ENCODE measurements around the gene CLCN7. TPM values are rescaled to one million over a fixed set of nuclear protein-coding genes. Genes with fewer than 3 reads are reported as not detected.
A peak's percentile ranks its signal among the peaks of the same experiment; 100 is the strongest.

Gene CLCN7
- total RNA-seq, 1 experiment from 2014 or later = 70.0 TPM

GRCh38 chr16:1403733-1404132 lies 71.1 kb downstream of the CLCN7 start:
- H3K4me1 Mint-ChIP-seq = peaks cover 0 to 2% of the 10 kb centered on the region in 2 experiments; a peak in 1 of 4 replicates
- Histone ChIP-seq H3T11ph (ENCODE audit: low read length) (no peak overlapping the region), H2BK120ac (ENCODE audit: low read depth, low read length, poor library complexity, severe bottlenecking) (no peak overlapping the region), H3K79me1 (ENCODE audit: insufficient read depth, low read depth, low read length, poor library complexity, severe bottlenecking) (no peaks in the 10 kb centered on the region), H3K18ac (ENCODE audit: insufficient read length, low read depth, low read length) (no peak overlapping the region), H2BK20ac (ENCODE audit: low read depth, low read length, poor library complexity, severe bottlenecking) (no peak overlapping the region), H3K9ac (ENCODE audit: extremely low read depth, insufficient read length, low read length) (no peak overlapping the region), H4K91ac (ENCODE audit: insufficient read length, low read depth, low read length) (no peak overlapping the region), H3K9me3 (ENCODE audit: control insufficient read depth, low read depth, low read length) (no peaks in the 10 kb centered on the region), H3K23me2 (ENCODE audit: insufficient read length, low read depth, low read length, poor library complexity, severe bottlenecking) (no peaks in the 10 kb centered on the region), H3K27me3 (ENCODE audit: insufficient read depth, low read length) (no peaks in the 10 kb centered on the region), H3K56ac (ENCODE audit: insufficient read length, low read depth, low read length) (no peak overlapping the region), H2BK15ac (ENCODE audit: low read depth, low read length) (no peak overlapping the region), H4K8ac (replicated peaks; ENCODE audit: insufficient read length, low read depth, low read length) (no peak overlapping the region), H2AK5ac (ENCODE audit: insufficient read length, low read length) (no peak overlapping the region), H3K79me2 (ENCODE audit: insufficient read depth, low read length) (no peaks in the 10 kb centered on the region; the same call in 1 of the 2 replicates), H2BK5ac (ENCODE audit: insufficient read length, low read length) (no peak overlapping the region), H3K4ac (ENCODE audit: low read depth, low read length) (no peak overlapping the region), H3K4me1 (ENCODE audit: insufficient read depth, low read length) (no peaks in the 10 kb centered on the region), H2BK12ac (ENCODE audit: insufficient read length, low read depth, low read length) (no peak overlapping the region), H3K23ac (ENCODE audit: insufficient read length, low read depth, low read length) (no peak overlapping the region), H3K27ac (ENCODE audit: insufficient read length, low read depth, low read length) (no peak overlapping the region), H3K4me2 (ENCODE audit: insufficient read depth, insufficient read length, low read length) (no peak overlapping the region), H4K5ac (ENCODE audit: insufficient read length, low read depth, low read length) (no peak overlapping the region), H3K14ac (ENCODE audit: insufficient read depth, low read length) (no peak overlapping the region), H2AFZ (ENCODE audit: low read length) (no peak overlapping the region), H4K20me1 (ENCODE audit: control insufficient read depth, insufficient read depth, insufficient read length) (no peaks in the 10 kb centered on the region)
- DNase-seq = no peak
- peaks cover 7 to 22% (median 22%) of the 10 kb centered on the region in 3 experiments; a peak in 6 of 7 replicates for H3K36me3 Mint-ChIP-seq (ENCODE audit: insufficient read depth in 1 of 3, low read depth in 3 of 3)
- no CpG with 5 or more reads among the region's 14 CpGs for WGBS (ENCODE audit: extremely low coverage, insufficient read length, low lambda C conversion rate)
- no peaks in the 10 kb centered on the region for H3K9me3 Mint-ChIP-seq
- no peaks in the 10 kb centered on the region for H3K27me3 Mint-ChIP-seq (ENCODE audit: low read depth)
- TF ChIP-seq CTCF (conservative IDR thresholded peaks at IDR 0.05) = no peak
- peak overlapping the region in 2 of 3 experiments; percentile 55 to 59; a peak in 2 of 7 replicates for H3K27ac Mint-ChIP-seq
- no peak overlapping the region for H3K4me3 Mint-ChIP-seq
